HCT116 (cell line): ENCODE data around the gene STIMATE. TPM values are rescaled to one million over a fixed set of nuclear protein-coding genes. Genes with fewer than 3 reads are reported as not detected.

Experiments used
- ATAC-seq: fragments of 200-7000 bp; cut with Tn5 transposase; 2 replicates; pipeline ENCODE4 v1.9.1; 2020; ENCODE audit warnings: mild to moderate bottlenecking, moderate library complexity
- BruUV-seq: library from RNA; stranded (reverse); fragments of 400-500 nt; replicated peaks from 2 replicates; lab custom pipeline; 2021; lab: Mats Ljungman, UMichigan
- CTCF ChIA-PET: fragments of 300-600 bp; sonication (Branson Sonifier 250); formaldehyde crosslinking; loops from one replicate; lab custom pipeline; 2021; ENCODE audit warnings: antibody characterized with exemption; lab: Charles Lee
- POLR2A ChIA-PET: fragments of 300-600, 350-600 bp; sonication (Branson Sonifier 250); formaldehyde crosslinking; loops from one replicate; lab custom pipeline; 2021; ENCODE audit warnings: antibody characterized with exemption; lab: Charles Lee
- RAD21 ChIA-PET, 2 experiments: fragments of 300-600 bp; sonication (Branson Sonifier 250); formaldehyde crosslinking; loops; one replicate each; lab custom pipeline; 2023; ENCODE audit warnings: low total read pairs in 2 of 2; ENCODE audit not compliant: uncharacterized antibody in 2 of 2, unreplicated experiment in 2 of 2, low non-redundant PET in 1 of 2; lab: Charles Lee
- DNase-seq: peaks from one replicate; pipeline ENCODE4 v3.0.0-alpha.2; 2010; ENCODE audit warnings: low read depth, low spot score
- H2AFZ ChIP-seq: fragments of 200-600 bp; shearing (Covaris generic), sonication (generic); 2 replicates; pipeline ENCODE4 v1.6.1; 2017; ENCODE audit warnings: low read depth, mixed run types, mixed read lengths, antibody characterized with exemption, low read length; ENCODE audit not compliant: poor library complexity, severe bottlenecking
- H3K27ac ChIP-seq: 2 replicates; pipeline ENCODE4 v1.5.1; 2012; ENCODE audit warnings: low read depth, low read length
- H3K27me3 ChIP-seq: fragments of 200-600 bp; sonication (generic); 2 replicates; pipeline ENCODE4 v1.6.1; 2016; ENCODE audit warnings: mixed run types, low read length, mixed read lengths; ENCODE audit not compliant: insufficient read depth
- H3K36me3 ChIP-seq, 2 experiments: fragments of 200-500 bp in 1 of 2; fragments of 200-600 bp in 1 of 2; sonication (Bioruptor generic) in 1 of 2; sonication (generic) in 1 of 2; 2 replicates each; pipeline versions ENCODE4 v1.5.1 to v1.6.1; 2014 to 2016; ENCODE audit warnings: low read length in 2 of 2, inconsistent platforms in 1 of 2, mixed read lengths in 1 of 2, mixed run types in 1 of 2; ENCODE audit not compliant: insufficient read depth in 2 of 2, control insufficient read depth in 1 of 2
- H3K4me1 ChIP-seq, 2 experiments: fragments of 200-600 bp in 1 of 2; sonication (generic) in 1 of 2; 2 replicates each; pipeline versions ENCODE4 v1.5.1 to v1.6.1; 2012 to 2017; ENCODE audit warnings: low read length in 2 of 2, inconsistent platforms in 1 of 2, mild to moderate bottlenecking in 1 of 2, mixed read lengths in 1 of 2, mixed run types in 1 of 2, moderate library complexity in 1 of 2; ENCODE audit not compliant: insufficient read depth in 2 of 2, control insufficient read depth in 1 of 2
- H3K4me2 ChIP-seq: fragments of 200-600 bp; sonication (generic); 2 replicates; pipeline ENCODE4 v1.6.1; 2017; ENCODE audit warnings: mixed run types, low read length, mixed read lengths
- H3K4me3 ChIP-seq, 2 experiments: fragments of 200-600 bp in 1 of 2; sonication (generic) in 1 of 2; replicated peaks in 1 of 2; 2 replicates each; pipeline ENCODE4 v1.5.1; 2011 to 2016; ENCODE audit warnings: low read length in 2 of 2, control low read depth in 1 of 2, low read depth in 1 of 2, mild to moderate bottlenecking in 1 of 2, mixed read lengths in 1 of 2, mixed run types in 1 of 2
- H3K79me2 ChIP-seq: fragments of 200-600 bp; sonication (generic); 2 replicates; pipeline ENCODE4 v1.6.1; 2017; ENCODE audit warnings: mild to moderate bottlenecking, mixed run types, low read length, moderate library complexity, mixed read lengths; ENCODE audit not compliant: insufficient read depth
- H3K9ac ChIP-seq: fragments of 200-600 bp; sonication (generic); 2 replicates; pipeline ENCODE4 v1.6.1; 2016; ENCODE audit warnings: low read length, mixed read lengths
- H3K9me2 ChIP-seq: fragments of 200-600 bp; sonication (generic), shearing (Covaris generic); 2 replicates; pipeline ENCODE4 v1.6.1; 2017; ENCODE audit warnings: mixed run types, mild to moderate bottlenecking, moderate library complexity; ENCODE audit not compliant: insufficient read depth
- H3K9me3 ChIP-seq, 2 experiments: fragments of 200-500 bp in 1 of 2; fragments of 200-600 bp in 1 of 2; sonication (Bioruptor generic) in 1 of 2; sonication (generic) in 1 of 2; 2 replicates each; pipeline ENCODE4 v1.6.1; 2014 to 2017; ENCODE audit warnings: low read length in 2 of 2, mixed read lengths in 2 of 2, inconsistent platforms in 1 of 2, low read depth in 1 of 2, mild to moderate bottlenecking in 1 of 2, mixed run types in 1 of 2, moderate library complexity in 1 of 2; ENCODE audit not compliant: control insufficient read depth in 1 of 2, insufficient read depth in 1 of 2
- H4K20me1 ChIP-seq: fragments of 200-600 bp; sonication (generic), shearing (Covaris generic); 2 replicates; pipeline ENCODE4 v1.6.1; 2017; ENCODE audit warnings: mixed run types, mild to moderate bottlenecking, moderate library complexity; ENCODE audit not compliant: insufficient read depth
- ELF1 ChIP-seq: IDR thresholded peaks from 2 replicates; pipeline ENCODE4 v1.6.1; 2012; ENCODE audit warnings: low read depth, borderline replicate concordance
- EZH2phosphoT487 ChIP-seq: fragments of 200-600 bp; IDR thresholded peaks from 2 replicates; pipeline ENCODE4 v1.6.1; 2018; ENCODE audit warnings: antibody characterized with exemption, borderline replicate concordance
- MAX ChIP-seq: IDR thresholded peaks from 2 replicates; pipeline ENCODE4 v1.6.1; 2012
- POLR2AphosphoS5 ChIP-seq: IDR thresholded peaks from 2 replicates; pipeline ENCODE4 v1.6.1; 2011; ENCODE audit warnings: mild to moderate bottlenecking, low read depth, low read length, moderate library complexity
- REST ChIP-seq: IDR thresholded peaks from 2 replicates; pipeline ENCODE4 v1.6.1; 2012; ENCODE audit warnings: low read depth
- SIN3A ChIP-seq: IDR thresholded peaks from 2 replicates; pipeline ENCODE4 v1.6.1; 2012; ENCODE audit warnings: low read depth
- SRF ChIP-seq: IDR thresholded peaks from 2 replicates; pipeline ENCODE4 v1.6.1; 2012; ENCODE audit warnings: low read depth
- TCF7L2 ChIP-seq: IDR thresholded peaks from 2 replicates; pipeline ENCODE4 v1.7.0; 2011; ENCODE audit warnings: borderline replicate concordance, inconsistent platforms; ENCODE audit not compliant: insufficient read depth, insufficient read length; ENCODE audit errors: extremely low read depth
- ZBTB33 ChIP-seq: IDR thresholded peaks from 2 replicates; pipeline ENCODE4 v1.6.1; 2011; ENCODE audit warnings: mild to moderate bottlenecking, low read length, moderate library complexity; ENCODE audit not compliant: insufficient replicate concordance; ENCODE audit errors: extremely low read depth
- ZFX ChIP-seq: fragments of 450-650 bp; IDR thresholded peaks from 2 replicates; pipeline ENCODE4 v1.6.1; 2017
- intact Hi-C: fragments of 100-400 bp; cut with micrococcal nuclease; formaldehyde crosslinking; loops from 2 replicates; pipeline ENCODE4 v1.10.0; 2022
- total RNA-seq: library from RNA; stranded (reverse); gene quantifications from one replicate; pipeline ENCODE4 v1.2.1, GENCODE V29; 2021; ENCODE audit not compliant: unreplicated experiment

Gene STIMATE
- total RNA-seq, 1 experiment from 2014 or later, result 20.2 TPM

- H4K20me1 ChIP-seq, result no peaks in the 10 kb centered on the region
- ChIA-PET RAD21 (no interaction called here), POLR2A (interaction anchor here (0.6 kb wide), 1 partner anchor 24 kb away, joined by 3 read pairs; no protein-coding TSS in a partner anchor), CTCF (no interaction called here)
- H3K9ac ChIP-seq, result no peak overlapping the region
- H2AFZ ChIP-seq, result no peak overlapping the region
- intact Hi-C loops, result no loop called here
- no TSS peak for BruUV-seq
- no peak overlapping the region for H3K4me3 ChIP-seq
- no peaks in the 10 kb centered on the region for H3K27me3 ChIP-seq
- H3K9me2 ChIP-seq, result no peaks in the 10 kb centered on the region
- no peaks in the 10 kb centered on the region for H3K79me2 ChIP-seq
- DNase-seq, result no peak
- H3K36me3 ChIP-seq, result peaks cover 6 to 7% of the 10 kb centered on the region in 2 experiments; a peak in 2 of 4 replicates
- no peak overlapping the region for H3K27ac ChIP-seq
- no peaks in the 10 kb centered on the region for H3K9me3 ChIP-seq
- no peak overlapping the region for H3K4me2 ChIP-seq
- H3K4me1 ChIP-seq, result no peaks in the 10 kb centered on the region
- TF ChIP-seq SRF (no peak), TCF7L2 (no peak), EZH2phosphoT487 (no peak), MAX (no peak), ZBTB33 (no peak), SIN3A (no peak), ELF1 (no peak), POLR2AphosphoS5 (no peak), REST (no peak), ZFX (no peak)
- no peak for ATAC-seq
Observed at GRCh38 chr3:52925405-52926313, 28.3 kb upstream of the STIMATE start.
